ENCODE data around the gene APLP2. TPM values are rescaled to one million over a fixed set of nuclear protein-coding genes. Genes with fewer than 3 reads are reported as not detected.

Gene APLP2
- total and polyA plus RNA-seq, 2 of the 4 experiments (the other 2 are of a cell fraction), result 127 to 235 TPM

- ChIA-PET POLR2A (ENCODE audit: unreplicated experiment) (no interaction called here), CTCF (interaction anchor here (0.6 kb wide), 1 partner anchor 313 kb away, joined by 5 read pairs; no protein-coding TSS in a partner anchor)
- no peak overlapping the region for H2AFZ ChIP-seq (replicated peaks; ENCODE audit: low read length, poor library complexity)
- WGBS, 2 experiments (ENCODE audit: extremely low coverage in 2 of 2, insufficient read length in 1 of 2), result 83% methylated on average over 2 of the region's 4 CpGs; no CpG with 5 or more reads in 1 of the 2 experiments
- H3K27me3 ChIP-seq (ENCODE audit: control insufficient read depth, insufficient read depth, low read length), result no peaks in the 10 kb centered on the region
- no peak overlapping the region; the same call in 1 of the 2 replicates for H3K14ac ChIP-seq (replicated peaks; ENCODE audit: low read depth, low read length)
- H3K9me3 ChIP-seq (ENCODE audit: control insufficient read depth, insufficient read depth, low read length), result no peaks in the 10 kb centered on the region
- in situ Hi-C loops (cut with MboI; ENCODE audit: low sequenced_read_pairs) (no loop called here), intact Hi-C loops (cut with micrococcal nuclease) (no loop called here), dilution Hi-C loops (cut with HindIII; ENCODE audit: low sequenced_read_pairs, unreplicated experiment) (no loop called here)
- H2AK9ac ChIP-seq (replicated peaks; ENCODE audit: low read depth, low read length, poor library complexity), result no peak overlapping the region
- DNase-seq (peak; percentile 9), ATAC-seq (ENCODE audit: low read depth) (no peak)
- no peak overlapping the region for H4K5ac ChIP-seq (ENCODE audit: low read depth, low read length)
- TF ChIP-seq ELK1 (IDR thresholded peaks at IDR 0.05; ENCODE audit: borderline replicate concordance, low read depth, low read length), result no peak
- TF ChIP-seq CTCF (conservative IDR thresholded peaks at IDR 0.05; ENCODE audit: low read depth, low read length), result no peak
- TF ChIP-seq MXI1 (IDR thresholded peaks at IDR 0.05; ENCODE audit: borderline replicate concordance, low read depth, low read length), result no peak
- TF ChIP-seq MAFK (IDR thresholded peaks at IDR 0.05; ENCODE audit: low read depth, low read length), result no peak
- no peak for TF ChIP-seq RFX5 (IDR thresholded peaks at IDR 0.05; ENCODE audit: low read depth, low read length)
- no peak for TF ChIP-seq USF2 (IDR thresholded peaks at IDR 0.05; ENCODE audit: low read depth, low read length)
- H2AK5ac ChIP-seq (ENCODE audit: low read depth, low read length), result no peak overlapping the region
- BruUV-seq (replicated peaks), result no TSS peak
- H4K8ac ChIP-seq (ENCODE audit: low read depth in 2 of 2, low read length in 2 of 2), result no peak overlapping the region
- H3K79me1 ChIP-seq (ENCODE audit: low read depth in 1 of 2, low read length in 2 of 2), result no peaks in the 10 kb centered on the region
- H3K27ac ChIP-seq (ENCODE audit: insufficient read depth, low read length), result no peak overlapping the region
- no peak overlapping the region for H4K91ac ChIP-seq (ENCODE audit: insufficient read depth, low read depth, low read length)
- H3K9ac ChIP-seq (ENCODE audit: low read depth, low read length), result no peak overlapping the region
- H2BK20ac ChIP-seq (ENCODE audit: low read depth, low read length), result peak overlapping the region; percentile 69; the same call in 1 of the 2 replicates
- no peak overlapping the region for H2BK15ac ChIP-seq (ENCODE audit: low read depth, low read length)
- no peaks in the 10 kb centered on the region for H4K20me1 ChIP-seq (ENCODE audit: insufficient read depth, low read length)
- no peak overlapping the region for H3K56ac ChIP-seq (ENCODE audit: extremely low read depth, insufficient read depth, low read length)
- no peak overlapping the region for H3K4me2 ChIP-seq (ENCODE audit: low read depth, low read length)
- H3K18ac ChIP-seq (ENCODE audit: low read depth, low read length), result no peak overlapping the region
- no peak overlapping the region for H2BK5ac ChIP-seq (ENCODE audit: low read depth, low read length, poor library complexity, severe bottlenecking)
- no peak overlapping the region for H3K4ac ChIP-seq (ENCODE audit: low read depth, low read length)
- H3K9me1 ChIP-seq (ENCODE audit: insufficient read depth, low read length), result peaks cover 2% of the 10 kb centered on the region; the same call in 1 of the 2 replicates
- H3K4me3 ChIP-seq (ENCODE audit: insufficient read depth, low read depth, low read length), result no peak overlapping the region
- peaks cover 4% of the 10 kb centered on the region for H3K4me1 ChIP-seq (ENCODE audit: control insufficient read depth, insufficient read depth, low read length)
- H2BK120ac ChIP-seq (ENCODE audit: low read depth, low read length), result no peak overlapping the region
- H3K36me3 ChIP-seq (ENCODE audit: control insufficient read depth, insufficient read depth, low read length), result no peaks in the 10 kb centered on the region
- H3K23ac ChIP-seq (ENCODE audit: low read depth, low read length), result no peak overlapping the region; the same call in 1 of the 2 replicates
Observed at GRCh38 chr11:130020323-130020722, 49.4 kb upstream of the APLP2 start.
